HG03196 (cell line): ENCODE data around the gene HMGCL.
"Not testable (repeated sequence)": the region's sequence is repeated elsewhere in the genome, so short reads cannot be mapped to it uniquely, and the experiment has no call there.

ENCODE experiments used
- ATAC-seq: cut with Tn5 transposase; IDR thresholded peaks from one replicate; pipeline ENCODE4 v1.9.1; 2021; ENCODE audit not compliant: unreplicated experiment

HMGCL gene

DNA sequence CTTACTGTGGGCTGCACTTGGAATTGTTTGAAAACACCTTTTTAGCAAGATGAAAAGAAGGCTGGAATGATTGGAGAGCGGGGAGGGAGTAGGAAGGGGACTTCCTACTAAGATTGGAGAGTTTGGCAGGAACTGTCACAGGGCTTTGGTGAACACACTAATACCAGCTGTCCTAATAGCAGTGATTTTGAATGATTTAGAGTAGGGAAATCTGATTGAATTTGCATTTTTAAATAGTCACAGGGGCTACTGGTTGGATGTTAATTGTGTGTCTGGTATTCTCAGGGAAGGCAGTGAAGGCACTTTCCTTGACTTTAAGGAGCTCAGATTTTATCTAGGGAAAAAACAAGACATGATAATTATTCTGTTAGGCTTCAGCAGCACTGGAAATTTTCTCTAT, 2.5 kb upstream of the HMGCL start:
- ATAC-seq: no peak

DNA sequence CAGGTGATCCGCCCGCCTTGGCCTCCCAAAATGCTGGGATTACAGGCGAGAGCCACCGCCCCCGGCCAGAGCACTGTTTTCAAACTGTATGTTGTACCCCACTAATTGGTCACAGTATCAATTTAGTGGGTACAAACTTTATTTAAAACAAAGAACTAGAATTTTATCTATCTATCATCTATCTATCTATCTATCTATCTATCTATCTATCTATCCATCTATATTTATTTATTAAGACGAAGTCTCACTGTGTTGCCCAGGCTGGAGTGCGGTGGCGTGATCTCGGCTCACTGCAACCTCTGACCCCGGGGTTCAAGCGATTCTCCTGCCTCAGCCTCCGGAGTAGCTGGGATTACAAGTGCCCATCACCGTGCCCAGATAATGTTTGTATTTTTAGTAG, 1.4 kb upstream of the HMGCL start:
- not testable (repeated sequence) for ATAC-seq

DNA sequence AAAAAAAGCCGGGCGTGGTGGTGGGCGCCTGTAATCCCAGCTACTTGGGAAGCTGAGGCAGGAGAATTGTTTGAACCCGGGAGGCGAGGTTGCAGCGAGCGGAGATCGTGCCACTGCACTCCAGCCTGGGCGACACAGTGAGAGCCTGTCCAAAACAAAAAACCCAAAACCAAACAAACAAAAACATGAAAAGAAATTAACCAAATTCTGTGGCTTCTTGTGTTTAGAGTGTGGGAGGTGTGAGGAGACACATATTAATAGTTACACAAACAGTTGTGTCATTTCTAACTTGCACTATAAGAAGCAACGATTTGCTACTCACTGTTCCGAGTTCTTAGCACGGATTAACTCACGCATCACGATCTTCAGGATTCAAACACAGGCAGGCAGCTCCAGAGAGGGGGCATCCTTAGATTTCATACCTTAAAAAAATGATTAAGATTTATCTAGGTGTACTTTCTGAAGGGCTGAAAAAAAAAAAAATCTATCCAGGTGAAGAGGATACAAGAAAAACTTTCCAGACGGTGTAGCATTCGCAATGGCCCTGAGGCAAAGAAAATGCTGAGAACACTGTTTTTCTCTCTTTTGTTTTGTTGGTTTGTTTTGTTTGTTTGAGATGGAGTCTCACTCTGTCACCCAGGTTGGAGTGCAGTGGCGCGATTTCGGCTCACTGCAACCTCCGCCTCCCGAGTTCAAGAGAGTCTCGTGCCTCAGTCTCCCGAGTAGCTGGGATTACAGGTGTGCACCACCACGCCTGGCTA, 713 bp upstream of the HMGCL start:
- no peak for ATAC-seq

DNA sequence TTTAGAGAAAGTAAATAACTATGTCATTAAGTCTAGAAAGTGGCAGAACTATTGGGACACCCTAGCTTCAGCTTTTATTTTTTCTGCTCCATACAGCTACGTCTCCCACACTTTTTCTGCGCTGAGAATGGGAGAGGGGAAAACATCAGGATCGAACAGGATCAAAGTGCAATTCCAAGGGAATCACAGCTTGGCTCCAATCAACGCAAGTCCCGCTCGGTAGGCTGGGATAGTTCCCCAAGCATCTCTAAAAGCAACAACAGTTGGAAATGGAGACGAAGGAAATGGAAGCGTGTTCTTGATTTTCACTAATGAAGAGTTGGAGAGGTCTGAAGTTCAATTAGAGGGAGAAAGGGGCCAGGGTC, 536 bp downstream of the HMGCL start:
- ATAC-seq: no peak

DNA sequence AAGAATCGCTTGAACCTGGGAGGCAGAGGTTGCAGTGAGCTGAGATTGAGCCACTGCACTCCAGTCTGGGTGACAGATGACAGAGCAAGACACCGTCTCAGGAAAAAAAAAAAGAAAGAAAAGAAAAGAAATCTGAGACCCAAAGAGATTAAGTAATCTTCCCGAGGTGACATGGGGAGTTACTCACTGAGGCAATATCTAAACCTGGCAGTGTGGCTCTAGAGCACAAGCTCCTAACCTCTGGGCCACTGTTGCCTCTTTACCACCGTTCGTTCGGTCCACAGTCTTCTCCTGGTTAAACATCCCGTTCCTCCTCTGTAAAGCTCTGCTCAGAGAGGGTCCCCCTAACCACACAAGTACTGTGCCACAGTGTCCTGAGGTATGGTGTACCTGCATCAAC, 1.5 kb downstream of the HMGCL start:
- ATAC-seq: no peak

DNA sequence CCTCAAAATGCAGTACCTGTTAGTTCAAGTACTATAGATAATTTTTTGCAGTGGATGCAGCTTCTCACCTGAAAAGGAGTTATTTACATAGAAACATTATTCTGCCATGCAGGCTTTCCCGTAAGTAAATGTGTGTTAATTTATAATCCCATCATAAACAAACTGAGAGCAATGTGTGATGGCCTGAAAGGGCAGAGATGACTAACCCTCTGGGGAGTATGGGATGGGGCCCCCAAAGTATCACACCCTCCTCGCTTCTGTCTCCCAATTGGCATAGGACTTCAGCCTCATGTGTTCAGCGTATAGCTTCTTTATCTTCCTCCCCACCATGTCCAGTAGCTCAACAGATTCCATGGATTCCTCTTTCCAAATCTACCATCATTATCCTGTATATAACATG, 7.6 kb downstream of the HMGCL start:
- no peak for ATAC-seq

DNA sequence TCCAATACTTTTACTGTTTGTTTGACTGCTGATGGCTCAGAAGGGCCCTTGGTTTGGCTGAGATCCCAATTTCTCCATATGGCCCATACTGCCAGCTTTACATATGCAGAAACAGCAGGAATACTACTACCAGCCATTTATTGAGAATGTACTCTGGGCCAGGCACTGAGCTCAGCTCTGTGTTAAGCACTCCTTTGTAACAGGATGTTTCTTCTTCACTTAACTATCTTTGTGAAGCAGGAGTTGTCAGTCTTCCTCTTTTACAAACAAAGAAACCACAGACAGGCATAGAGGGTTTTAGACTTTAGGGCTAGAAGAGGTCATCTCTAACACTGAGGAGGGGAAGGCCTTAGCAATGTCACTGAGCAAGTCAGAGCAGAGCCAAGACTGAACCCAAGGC, 8.3 kb downstream of the HMGCL start:
- ATAC-seq: no peak

DNA sequence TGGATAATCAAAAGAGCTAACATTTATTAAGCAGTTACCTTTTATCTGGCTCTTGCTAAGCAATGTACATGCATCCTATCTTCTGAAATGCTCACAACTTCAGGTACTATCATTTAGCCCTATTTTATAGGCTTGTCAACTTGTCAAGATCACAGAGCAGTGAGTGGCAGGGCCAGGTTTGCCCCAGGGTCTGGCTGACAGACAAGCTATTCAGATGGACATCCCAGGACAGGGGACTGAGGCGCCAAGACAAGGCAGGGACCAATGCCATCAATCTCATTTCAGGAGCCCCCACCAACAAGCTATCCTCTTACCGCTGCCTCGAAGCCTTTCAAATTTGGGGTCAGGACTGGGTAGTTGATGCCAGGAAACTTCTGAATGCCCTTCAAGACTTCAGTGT, 8.9 kb downstream of the HMGCL start:
- no peak for ATAC-seq

DNA sequence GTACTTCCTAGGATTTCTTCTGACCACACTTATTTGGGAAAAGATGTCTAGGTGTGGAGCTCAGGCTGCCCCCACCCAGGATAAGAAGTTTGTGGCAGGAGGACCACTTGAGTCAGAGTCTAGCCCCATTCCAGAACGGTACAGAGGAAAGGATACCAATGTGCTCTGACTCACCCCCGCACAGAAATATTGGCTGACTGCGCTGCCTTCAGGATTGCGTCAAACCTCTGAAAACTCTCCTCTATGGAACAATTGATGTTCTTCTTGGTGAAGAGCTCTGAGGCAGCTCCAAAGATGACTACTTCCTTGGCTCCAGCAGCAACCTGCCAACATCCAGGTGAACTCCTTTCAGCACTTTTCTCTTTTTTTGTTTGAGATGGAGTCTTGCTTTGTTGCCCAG, 11.2 kb downstream of the HMGCL start:
- ATAC-seq: no peak

DNA sequence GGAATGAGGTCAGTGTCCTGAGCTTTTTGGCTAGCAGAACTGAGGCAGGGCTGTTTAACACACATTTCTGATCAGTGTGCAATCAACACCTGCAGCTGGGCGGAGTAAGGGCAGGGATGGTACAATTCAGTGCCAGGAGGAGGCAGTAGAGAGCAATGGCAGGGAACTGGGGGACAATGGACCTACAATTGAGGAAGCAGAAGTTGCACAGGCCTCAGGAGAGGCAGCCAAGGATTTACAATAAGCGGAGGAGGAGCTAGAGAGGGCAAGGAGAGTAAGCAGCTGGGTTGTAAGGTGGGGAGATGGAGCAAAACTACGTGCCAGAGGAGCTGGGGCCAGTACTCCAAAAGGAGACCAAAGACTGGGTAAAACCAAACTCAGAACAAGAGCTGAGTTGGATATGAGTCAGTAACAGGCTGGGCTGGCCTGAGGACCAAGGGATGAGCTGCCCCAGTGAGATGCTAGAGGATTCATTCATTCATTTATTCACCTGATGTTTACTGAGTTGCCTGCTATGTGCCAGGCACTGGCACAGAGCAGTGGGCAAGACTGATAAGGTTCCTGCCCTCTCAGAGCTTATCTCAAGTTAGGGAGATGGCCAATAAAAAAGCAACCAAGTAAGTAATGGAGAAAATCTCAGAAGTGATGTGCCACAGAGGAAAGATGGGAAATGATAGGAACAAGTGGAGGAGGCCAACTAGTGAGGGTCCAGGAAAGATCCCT, 14.2 kb downstream of the HMGCL start:
- ATAC-seq: peak; percentile 46

DNA sequence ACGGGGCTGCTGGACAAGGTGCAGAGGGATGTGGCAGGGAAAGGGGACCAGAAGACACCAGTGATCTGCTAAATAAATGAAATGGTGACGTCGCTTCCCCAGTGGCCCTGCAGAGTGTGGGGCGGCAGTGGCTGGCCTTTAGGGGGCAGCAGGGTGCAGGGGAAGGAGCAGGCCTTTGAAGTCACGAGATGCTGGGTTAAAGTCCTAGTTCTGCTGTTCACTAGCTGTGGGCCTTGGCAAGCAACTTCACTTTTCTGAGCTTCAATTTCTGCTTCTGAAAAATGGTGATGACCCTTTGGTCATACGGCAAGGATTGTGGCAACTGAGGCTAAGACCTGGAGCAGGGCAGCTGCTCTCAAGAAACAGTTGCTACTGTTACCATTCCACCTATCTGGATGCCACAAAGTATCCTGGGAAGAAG, 15.5 kb downstream of the HMGCL start:
- peak; percentile 52 for ATAC-seq

DNA sequence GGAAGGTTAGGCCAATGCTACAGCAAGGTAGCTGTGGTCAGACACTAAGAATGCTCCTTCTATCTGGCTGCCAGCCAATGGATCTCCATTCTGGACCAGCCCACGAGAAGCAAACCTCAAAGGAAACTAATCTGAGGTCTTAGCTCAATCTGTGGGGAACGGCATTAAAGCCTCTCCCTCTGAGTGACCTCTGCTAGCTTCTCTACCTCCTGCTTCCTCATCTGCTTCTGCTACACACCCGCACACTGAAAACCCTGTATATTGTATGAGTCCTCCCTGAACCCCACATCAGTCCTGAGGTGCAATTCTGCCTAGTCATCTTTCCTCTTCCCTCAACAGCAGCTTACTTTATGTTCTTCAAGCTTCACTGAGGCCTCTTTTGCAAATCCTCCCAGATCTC, 17.8 kb downstream of the HMGCL start:
- no peak for ATAC-seq

DNA sequence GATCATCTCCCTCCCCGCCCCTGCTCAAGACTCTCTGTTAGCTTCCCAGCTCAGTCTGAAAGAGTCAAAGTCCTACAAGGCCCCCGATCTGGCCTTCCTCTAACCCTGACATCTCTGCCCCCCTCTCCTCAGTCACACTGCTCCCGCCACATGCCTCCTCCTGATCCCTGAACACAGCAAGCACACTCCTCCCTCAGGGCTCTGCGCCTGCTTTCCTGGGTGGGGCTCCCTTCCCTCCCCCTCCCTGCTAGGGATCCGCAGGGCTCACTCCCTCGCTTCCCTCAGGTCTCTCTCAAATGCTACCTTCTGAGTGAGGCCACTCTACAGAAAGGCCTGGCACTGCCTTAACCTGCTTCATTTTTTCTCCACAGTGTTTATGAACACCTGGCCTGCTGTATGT, 18.9 kb downstream of the HMGCL start:
- ATAC-seq: no peak

DNA sequence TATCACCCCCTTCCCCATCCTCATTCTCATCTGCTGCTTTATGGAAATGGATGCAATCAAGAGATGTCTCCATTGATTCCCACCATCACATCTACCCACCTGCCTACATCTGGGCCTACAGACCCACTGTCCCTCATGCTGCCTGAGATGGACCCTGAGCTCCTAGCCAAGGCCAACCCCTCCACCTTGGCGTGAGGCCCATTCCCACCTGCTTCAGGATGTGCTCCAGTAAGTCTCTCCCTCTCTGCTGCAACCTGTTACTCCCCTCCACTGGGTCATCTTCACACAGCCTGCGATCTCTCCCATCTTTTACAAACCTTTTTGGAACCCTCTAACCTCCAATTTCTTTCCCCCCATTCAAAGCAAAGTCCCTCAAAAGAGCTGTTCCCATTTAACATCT, 20.2 kb downstream of the HMGCL start:
- no peak for ATAC-seq

DNA sequence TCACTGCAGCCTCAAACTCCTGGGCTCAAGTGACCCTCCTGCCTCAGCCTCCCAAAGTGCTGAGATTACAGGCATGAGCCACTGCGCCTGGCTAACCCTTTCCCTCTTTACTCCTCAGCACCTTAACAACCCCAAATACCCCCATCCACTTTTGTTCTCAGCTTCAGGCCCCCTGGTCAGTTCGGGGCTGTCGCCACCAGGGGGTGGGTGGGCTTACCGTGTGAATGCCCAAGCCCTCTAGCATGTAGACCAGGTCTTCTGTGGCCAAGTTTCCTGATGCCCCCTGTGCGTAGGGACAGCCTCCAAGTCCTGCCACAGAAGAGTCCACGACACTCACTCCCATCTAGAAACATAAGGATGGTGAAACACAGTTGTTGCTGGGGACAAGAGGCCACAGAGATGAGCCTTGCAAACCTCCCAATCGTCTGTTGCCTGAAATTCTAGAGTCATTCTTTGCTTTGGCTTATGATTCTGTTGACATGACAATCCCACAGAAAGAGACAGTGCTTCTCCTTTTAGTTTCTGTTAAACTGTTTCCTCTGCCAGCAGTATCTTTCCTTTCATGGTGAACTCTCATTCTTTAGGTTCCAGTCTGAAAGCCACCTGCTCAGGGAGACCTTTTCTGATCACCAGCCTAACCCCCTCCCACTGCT, 20.9 kb downstream of the HMGCL start:
- no peak for ATAC-seq

DNA sequence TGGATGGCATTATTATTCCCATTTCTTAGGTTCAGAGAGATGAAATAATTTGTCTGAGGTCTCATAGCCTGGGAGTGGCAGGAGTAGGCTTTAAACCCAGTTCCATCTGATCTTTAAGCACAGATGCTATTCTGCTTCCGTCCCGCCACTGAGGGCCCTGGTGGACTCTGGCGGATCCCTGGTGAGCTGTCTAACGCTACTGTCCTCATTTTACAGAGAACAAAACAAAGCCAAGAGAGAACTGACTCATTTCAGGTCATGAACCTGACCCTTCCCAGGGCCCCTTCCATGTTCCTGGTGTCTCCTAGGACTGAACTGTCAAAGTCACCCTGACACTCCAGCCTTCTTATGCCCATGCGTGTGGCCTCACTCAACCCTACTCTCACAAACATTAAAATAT, 21.6 kb downstream of the HMGCL start:
- ATAC-seq: no peak

DNA sequence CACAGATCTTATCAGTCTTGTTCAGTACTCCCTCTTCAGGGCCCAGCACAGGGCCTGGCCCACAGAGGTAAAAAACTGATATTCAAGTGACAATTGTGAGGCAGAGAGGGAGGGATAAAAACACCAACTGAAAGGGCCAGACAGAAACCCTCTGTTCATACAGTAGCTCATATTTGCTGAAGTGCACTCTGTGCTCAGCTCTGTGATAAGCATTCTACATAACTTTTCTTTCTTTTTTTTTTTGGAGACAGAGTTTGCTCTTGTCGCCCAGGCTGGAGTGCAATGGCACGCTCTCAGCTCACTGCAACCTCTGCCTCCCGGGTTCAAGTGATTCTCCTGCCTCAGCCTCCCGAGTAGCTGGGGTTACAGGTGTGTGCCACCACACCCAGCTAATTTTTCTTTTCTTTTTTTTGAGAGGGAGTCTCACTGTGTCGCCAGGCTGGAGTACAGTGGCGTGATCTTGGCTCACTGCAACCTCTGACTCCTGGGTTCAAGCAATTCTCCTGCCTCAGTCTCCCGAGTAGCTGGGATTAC, 22.4 kb downstream of the HMGCL start:
- ATAC-seq: not testable (repeated sequence)

DNA sequence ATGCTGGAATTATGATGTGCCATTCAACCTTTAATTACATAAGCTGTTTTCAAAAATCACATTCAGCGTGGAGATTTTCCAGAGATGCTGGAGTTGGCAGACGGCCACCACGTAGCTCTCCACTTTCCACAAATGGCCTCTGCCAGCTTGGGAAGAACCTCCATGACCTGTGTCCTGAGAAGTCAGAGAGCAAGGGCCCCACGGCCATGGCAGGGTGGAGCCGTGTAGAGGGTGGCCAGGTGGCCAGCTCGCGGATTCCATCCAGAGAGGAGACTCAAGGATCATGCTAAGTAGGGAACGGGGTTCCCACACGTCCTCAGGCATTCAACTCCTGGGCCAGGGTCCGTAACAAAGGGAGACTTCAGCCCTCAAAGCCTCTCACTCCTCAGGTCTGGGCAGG, 23.4 kb downstream of the HMGCL start:
- no peak for ATAC-seq

DNA sequence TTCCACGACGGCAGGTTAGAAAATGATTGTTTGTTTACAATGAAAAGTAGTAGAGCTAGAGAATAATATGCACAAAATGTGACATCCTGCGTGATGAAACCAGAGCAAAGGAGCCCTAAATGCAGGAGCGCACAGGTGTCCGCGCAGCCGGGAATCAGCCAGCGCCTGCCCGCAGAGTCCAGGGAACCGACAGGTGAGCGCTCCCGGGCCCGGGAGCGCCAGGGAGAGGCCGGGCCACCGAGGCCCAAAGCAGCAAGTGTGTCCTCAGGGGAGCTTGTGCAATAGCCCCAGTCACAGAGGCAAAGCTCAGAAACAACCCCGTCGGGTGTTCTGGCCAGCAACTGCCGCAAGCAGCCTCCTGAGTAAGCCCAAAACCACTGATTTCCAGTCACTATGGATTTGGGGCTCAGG, 23.9 kb downstream of the HMGCL start:
- ATAC-seq: no peak

DNA sequence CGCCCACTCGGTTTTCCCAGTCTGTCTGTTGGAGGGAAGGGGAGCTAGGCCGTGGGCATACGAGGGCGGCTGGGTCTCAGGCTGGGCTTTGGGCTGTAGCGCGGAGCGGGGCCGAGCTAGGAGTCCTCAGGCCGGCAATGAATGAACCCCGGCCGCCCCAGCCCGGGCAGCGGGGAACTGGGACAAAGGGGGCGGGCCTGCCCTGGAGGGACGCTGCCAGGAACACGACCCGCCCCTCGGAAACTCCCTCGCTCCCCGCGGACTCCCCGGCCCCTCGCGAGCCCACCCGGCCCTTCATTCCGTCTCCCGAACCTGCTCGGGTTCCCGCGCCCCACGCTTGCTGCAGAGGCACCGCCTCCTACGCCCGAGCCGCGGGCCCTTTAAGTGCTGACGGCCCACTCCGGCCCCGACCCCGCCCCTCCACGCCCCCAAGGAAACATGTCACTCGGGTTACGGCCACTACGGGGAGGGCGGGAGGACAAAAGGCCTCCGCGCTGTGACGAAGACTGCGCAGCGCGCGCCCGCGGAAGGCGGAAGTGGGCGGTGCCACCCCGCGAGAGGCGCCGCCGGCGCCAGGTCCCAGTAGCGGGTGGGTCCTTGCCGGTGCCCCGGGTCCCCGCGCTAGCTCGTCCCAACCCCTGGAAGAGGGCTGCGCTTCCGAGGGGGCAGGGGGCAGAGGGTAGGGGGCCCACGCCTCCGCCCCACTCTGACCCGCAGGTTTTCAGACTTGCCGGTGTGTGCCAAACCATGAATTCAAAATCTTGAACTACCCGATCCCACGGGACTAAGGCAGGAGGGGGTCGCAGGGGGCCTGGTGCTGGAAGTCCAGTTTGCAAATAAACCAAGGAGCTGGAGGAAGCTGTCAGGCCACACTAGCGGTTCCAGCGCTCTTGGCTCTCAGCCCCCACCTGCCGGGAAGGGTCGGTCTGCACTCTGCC, 24.6 kb downstream of the HMGCL start, which contains the start of gene GALE:
Gene GALE (minus strand): TSS at position 355 of the 938 bp plus-strand sequence. CDS start 1,747 bp downstream, outside the sequence.
- peak; percentile 78 for ATAC-seq
